ENCODE measurements around the gene EFNB3. TPM values are rescaled to one million over a fixed set of nuclear protein-coding genes. Genes with fewer than 3 reads are reported as not detected.

Gene EFNB3
- total RNA-seq, 1 experiment from 2014 or later = 0.07 TPM

DNA sequence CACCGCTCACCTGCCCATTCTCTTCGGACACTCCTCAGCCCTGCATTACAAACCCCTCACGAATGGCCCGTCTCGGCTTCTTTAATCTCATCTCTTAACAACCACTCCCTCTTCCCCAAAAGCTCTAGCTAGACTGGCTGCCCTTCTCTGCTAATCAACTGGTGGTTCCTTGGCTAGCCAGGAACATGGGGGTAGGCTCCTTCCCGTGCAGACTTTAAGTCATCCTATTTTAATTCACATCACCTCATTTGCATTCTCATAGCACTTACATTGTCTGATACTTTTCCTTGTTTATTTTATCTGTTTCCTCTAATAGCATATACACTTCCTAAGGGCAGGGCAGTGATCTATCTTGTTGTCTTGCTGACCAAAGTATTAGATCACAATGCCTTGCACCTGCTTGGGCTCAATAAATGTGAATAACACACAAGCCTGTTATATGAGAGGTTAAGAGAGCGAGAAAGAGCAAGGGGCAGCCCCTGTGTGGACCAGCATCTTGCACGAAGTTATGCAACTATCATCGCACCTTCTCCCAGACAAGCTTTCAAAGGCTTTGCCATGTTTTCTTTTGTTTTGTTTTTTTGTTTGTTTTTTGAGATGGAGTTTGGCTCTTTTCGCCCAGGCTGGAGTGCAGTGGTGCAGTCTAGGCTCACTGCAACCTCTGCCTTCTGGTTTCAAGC, 27.5 kb upstream of the EFNB3 start:
- H3K9me3 ChIP-seq (ENCODE audit: control insufficient read depth in 1 of 2, insufficient read depth in 1 of 2, low read depth in 1 of 2, low read length in 2 of 2) = peaks cover 0 to 5% of the 10 kb centered on the region in 2 experiments; a peak in 1 of 4 replicates
- H3K36me3 ChIP-seq (ENCODE audit: control insufficient read depth in 1 of 2, insufficient read depth in 2 of 2, low read length in 2 of 2) = peaks cover 17 to 19% of the 10 kb centered on the region in 2 experiments
- no peak overlapping the region for H3K9ac ChIP-seq (ENCODE audit: low read length)
- ATAC-seq (no peak), DNase-seq (ENCODE audit: low read depth, low spot score) (no peak)
- no peaks in the 10 kb centered on the region for H4K20me1 ChIP-seq (ENCODE audit: insufficient read depth)
- ChIA-PET RAD21 (ENCODE audit: low non-redundant PET in 1 of 2, low total read pairs in 2 of 2, uncharacterized antibody in 2 of 2, unreplicated experiment in 2 of 2) (no interaction called here), POLR2A (no interaction called here), CTCF (no interaction called here)
- H3K79me2 ChIP-seq (ENCODE audit: insufficient read depth, low read length) = peaks cover 14% of the 10 kb centered on the region
- no peaks in the 10 kb centered on the region for H3K9me2 ChIP-seq (ENCODE audit: insufficient read depth)
- no peak overlapping the region for H3K27ac ChIP-seq (ENCODE audit: low read depth, low read length)
- TF ChIP-seq REST (IDR thresholded peaks at IDR 0.05; ENCODE audit: low read depth) (no peak), CBX3 (IDR thresholded peaks at IDR 0.05; ENCODE audit: low read depth) (no peak), ZNF274 (IDR thresholded peaks at IDR 0.05; ENCODE audit: low read depth, low read length) (no peak)
- intact Hi-C loops (cut with micrococcal nuclease) = no loop called here
- H3K4me1 ChIP-seq (ENCODE audit: control insufficient read depth in 1 of 2, insufficient read depth in 2 of 2, low read length in 2 of 2) = no peaks in the 10 kb centered on the region
- H3K27me3 ChIP-seq (ENCODE audit: insufficient read depth, low read length) = no peaks in the 10 kb centered on the region
- no peak overlapping the region for H2AFZ ChIP-seq (ENCODE audit: low read depth, low read length, poor library complexity, severe bottlenecking)
- H3K4me2 ChIP-seq (ENCODE audit: low read length) = no peak overlapping the region
- no TSS peak for BruUV-seq (replicated peaks)
- no peak overlapping the region for H3K4me3 ChIP-seq (replicated peaks in 1 of 2; ENCODE audit: low read depth in 1 of 2, low read length in 2 of 2)

All from HCT116 (cell line).